ENCODE data around the gene TPD52L2.
"Not testable (repeated sequence)": the region's sequence is repeated elsewhere in the genome, so short reads cannot be mapped to it uniquely, and the experiment has no call there.

DNA sequence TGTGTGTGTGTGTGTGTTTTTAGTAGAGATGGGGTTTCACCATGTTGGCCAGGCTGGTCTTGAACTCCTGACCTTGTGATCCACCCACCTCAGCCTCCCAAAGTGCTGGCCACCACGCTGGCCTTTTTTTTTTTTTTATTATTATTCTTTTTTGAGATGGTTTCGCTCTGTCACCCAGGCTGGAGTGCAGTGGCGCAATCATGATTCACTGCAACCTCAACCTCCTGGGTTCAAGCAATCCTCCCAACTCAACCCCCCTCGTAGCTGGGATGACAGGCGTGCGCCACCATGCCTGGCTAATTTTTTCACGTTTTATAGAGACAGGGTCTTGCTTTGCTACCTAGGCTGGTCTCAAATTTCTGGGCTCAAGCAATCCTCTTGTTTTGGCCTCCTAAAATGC is 9.2 kb downstream of the TPD52L2 start:
- TF ChIP-seq POLR2A (IDR thresholded peaks at IDR 0.05; ENCODE audit: extremely low read depth, insufficient read length), result not testable (repeated sequence)
- TF ChIP-seq, protein P1, sequence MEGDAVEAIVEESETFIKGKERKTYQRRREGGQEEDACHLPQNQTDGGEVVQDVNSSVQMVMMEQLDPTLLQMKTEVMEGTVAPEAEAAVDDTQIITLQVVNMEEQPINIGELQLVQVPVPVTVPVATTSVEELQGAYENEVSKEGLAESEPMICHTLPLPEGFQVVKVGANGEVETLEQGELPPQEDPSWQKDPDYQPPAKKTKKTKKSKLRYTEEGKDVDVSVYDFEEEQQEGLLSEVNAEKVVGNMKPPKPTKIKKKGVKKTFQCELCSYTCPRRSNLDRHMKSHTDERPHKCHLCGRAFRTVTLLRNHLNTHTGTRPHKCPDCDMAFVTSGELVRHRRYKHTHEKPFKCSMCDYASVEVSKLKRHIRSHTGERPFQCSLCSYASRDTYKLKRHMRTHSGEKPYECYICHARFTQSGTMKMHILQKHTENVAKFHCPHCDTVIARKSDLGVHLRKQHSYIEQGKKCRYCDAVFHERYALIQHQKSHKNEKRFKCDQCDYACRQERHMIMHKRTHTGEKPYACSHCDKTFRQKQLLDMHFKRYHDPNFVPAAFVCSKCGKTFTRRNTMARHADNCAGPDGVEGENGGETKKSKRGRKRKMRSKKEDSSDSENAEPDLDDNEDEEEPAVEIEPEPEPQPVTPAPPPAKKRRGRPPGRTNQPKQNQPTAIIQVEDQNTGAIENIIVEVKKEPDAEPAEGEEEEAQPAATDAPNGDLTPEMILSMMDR (IDR thresholded peaks at IDR 0.05; ENCODE audit: low read depth, low read length), result not testable (repeated sequence)
